Ishikawa (cell line): ENCODE measurements around the gene ADAT2.

Experiments
- CEBPB ChIP-seq: IDR thresholded peaks from 2 replicates; pipeline ENCODE4 v1.6.1; 2012
- CREB1 ChIP-seq: IDR thresholded peaks from 2 replicates; pipeline ENCODE4 v1.6.1; 2012; ENCODE audit warnings: low read depth
- EGR1 ChIP-seq: IDR thresholded peaks from 2 replicates; pipeline ENCODE4 v1.6.1; 2012
- EP300 ChIP-seq: IDR thresholded peaks from 2 replicates; pipeline ENCODE4 v1.6.1; 2012; ENCODE audit warnings: borderline replicate concordance
- FOXM1 ChIP-seq: IDR thresholded peaks from 2 replicates; pipeline ENCODE4 v1.6.1; 2012; ENCODE audit warnings: low read depth, borderline replicate concordance
- MAX ChIP-seq: IDR thresholded peaks from 2 replicates; pipeline ENCODE4 v1.6.1; 2012
- NFIC ChIP-seq: IDR thresholded peaks from 2 replicates; pipeline ENCODE4 v1.6.1; 2012
- RAD21 ChIP-seq: IDR thresholded peaks from 2 replicates; pipeline ENCODE4 v1.6.1; 2012; ENCODE audit warnings: low read depth
- REST ChIP-seq: IDR thresholded peaks from 2 replicates; pipeline ENCODE4 v1.6.1; 2012; ENCODE audit warnings: low read depth, mild to moderate bottlenecking
- TAF1 ChIP-seq: IDR thresholded peaks from 2 replicates; pipeline ENCODE4 v1.6.1; 2012; ENCODE audit warnings: low read depth, mild to moderate bottlenecking
- TCF12 ChIP-seq: IDR thresholded peaks from 2 replicates; pipeline ENCODE4 v1.6.1; 2012; ENCODE audit warnings: low read depth
- TEAD4 ChIP-seq: IDR thresholded peaks from 2 replicates; pipeline ENCODE4 v1.6.1; 2012
- USF1 ChIP-seq: IDR thresholded peaks from 2 replicates; pipeline ENCODE4 v1.6.1; 2012
- YY1 ChIP-seq: IDR thresholded peaks from 2 replicates; pipeline ENCODE4 v1.6.1; 2012; ENCODE audit warnings: low read depth

ADAT2 gene

GRCh38 chr6:143397227-143398222 is 53.0 kb downstream of the ADAT2 start:
- no peak for TF ChIP-seq REST
- peak; percentile 80 for TF ChIP-seq NFIC
- TF ChIP-seq TEAD4: peak; percentile 89
- no peak for TF ChIP-seq TAF1
- no peak for TF ChIP-seq FOXM1
- peak; percentile 94 for TF ChIP-seq EGR1
- peak; percentile 88 for TF ChIP-seq CEBPB
- TF ChIP-seq TCF12: peak; percentile 71
- 0 out of 2 replicates have a peak, but pooled peaks have one; percentile 31 for TF ChIP-seq MAX
- no peak for TF ChIP-seq CREB1
- peak; percentile 59 for TF ChIP-seq EP300

GRCh38 chr6:143396497-143397226 is 53.8 kb downstream of the ADAT2 start:
- TF ChIP-seq YY1 (no peak), CREB1 (no peak), MAX (no peak), TEAD4 (no peak), TAF1 (no peak), NFIC (no peak), EP300 (no peak), FOXM1 (no peak), REST (no peak), TCF12 (no peak)

GRCh38 chr6:143395699-143396098 is 54.8 kb downstream of the ADAT2 start:
- TF ChIP-seq REST (no peak), TAF1 (no peak), CREB1 (no peak), RAD21 (no peak), TEAD4 (no peak)

- TF ChIP-seq YY1: no peak
- TF ChIP-seq REST: no peak
- TF ChIP-seq CREB1: no peak
- no peak for TF ChIP-seq FOXM1
- TF ChIP-seq USF1: no peak
- TF ChIP-seq NFIC: no peak
- TF ChIP-seq TEAD4: no peak
These were observed 56.1 kb downstream of the ADAT2 start for GRCh38 chr6:143394389-143394788.
